ENCODE data around the gene GASK1A. TPM values are rescaled to one million over a fixed set of nuclear protein-coding genes. Genes with fewer than 3 reads are reported as not detected.

The GASK1A gene
- total RNA-seq, 1 donor from 2014 or later, result 1.1 TPM

GRCh38 chr3:43030162-43030935, 51.2 kb downstream of the GASK1A start:
- no peak for FAIRE-seq
- no peaks in the 10 kb centered on the region for H3K27me3 ChIP-seq (ENCODE audit: control insufficient read depth, insufficient read depth, low read length)
- no peak for DNase-seq (ENCODE audit: low read depth)
- no peaks in the 10 kb centered on the region for H3K36me3 ChIP-seq (ENCODE audit: control insufficient read depth, insufficient read depth, low read length)
- TF ChIP-seq, protein P1, sequence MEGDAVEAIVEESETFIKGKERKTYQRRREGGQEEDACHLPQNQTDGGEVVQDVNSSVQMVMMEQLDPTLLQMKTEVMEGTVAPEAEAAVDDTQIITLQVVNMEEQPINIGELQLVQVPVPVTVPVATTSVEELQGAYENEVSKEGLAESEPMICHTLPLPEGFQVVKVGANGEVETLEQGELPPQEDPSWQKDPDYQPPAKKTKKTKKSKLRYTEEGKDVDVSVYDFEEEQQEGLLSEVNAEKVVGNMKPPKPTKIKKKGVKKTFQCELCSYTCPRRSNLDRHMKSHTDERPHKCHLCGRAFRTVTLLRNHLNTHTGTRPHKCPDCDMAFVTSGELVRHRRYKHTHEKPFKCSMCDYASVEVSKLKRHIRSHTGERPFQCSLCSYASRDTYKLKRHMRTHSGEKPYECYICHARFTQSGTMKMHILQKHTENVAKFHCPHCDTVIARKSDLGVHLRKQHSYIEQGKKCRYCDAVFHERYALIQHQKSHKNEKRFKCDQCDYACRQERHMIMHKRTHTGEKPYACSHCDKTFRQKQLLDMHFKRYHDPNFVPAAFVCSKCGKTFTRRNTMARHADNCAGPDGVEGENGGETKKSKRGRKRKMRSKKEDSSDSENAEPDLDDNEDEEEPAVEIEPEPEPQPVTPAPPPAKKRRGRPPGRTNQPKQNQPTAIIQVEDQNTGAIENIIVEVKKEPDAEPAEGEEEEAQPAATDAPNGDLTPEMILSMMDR (IDR thresholded peaks at IDR 0.05; ENCODE audit: insufficient read depth, low read length, severe bottlenecking), result no peak
- no peak overlapping the region for H3K4me3 ChIP-seq (ENCODE audit: low read depth, low read length)

GRCh38 chr3:43031485-43031884, 52.4 kb downstream of the GASK1A start:
- DNase-seq (ENCODE audit: low read depth) (no peak), FAIRE-seq (no peak)
- TF ChIP-seq, protein P1 (IDR thresholded peaks at IDR 0.05; ENCODE audit: insufficient read depth, low read length, severe bottlenecking), result no peak
- Histone ChIP-seq H3K4me3 (ENCODE audit: low read depth, low read length) (no peak overlapping the region), H3K36me3 (ENCODE audit: control insufficient read depth, insufficient read depth, low read length) (no peaks in the 10 kb centered on the region), H3K27me3 (ENCODE audit: control insufficient read depth, insufficient read depth, low read length) (no peaks in the 10 kb centered on the region)

DNA sequence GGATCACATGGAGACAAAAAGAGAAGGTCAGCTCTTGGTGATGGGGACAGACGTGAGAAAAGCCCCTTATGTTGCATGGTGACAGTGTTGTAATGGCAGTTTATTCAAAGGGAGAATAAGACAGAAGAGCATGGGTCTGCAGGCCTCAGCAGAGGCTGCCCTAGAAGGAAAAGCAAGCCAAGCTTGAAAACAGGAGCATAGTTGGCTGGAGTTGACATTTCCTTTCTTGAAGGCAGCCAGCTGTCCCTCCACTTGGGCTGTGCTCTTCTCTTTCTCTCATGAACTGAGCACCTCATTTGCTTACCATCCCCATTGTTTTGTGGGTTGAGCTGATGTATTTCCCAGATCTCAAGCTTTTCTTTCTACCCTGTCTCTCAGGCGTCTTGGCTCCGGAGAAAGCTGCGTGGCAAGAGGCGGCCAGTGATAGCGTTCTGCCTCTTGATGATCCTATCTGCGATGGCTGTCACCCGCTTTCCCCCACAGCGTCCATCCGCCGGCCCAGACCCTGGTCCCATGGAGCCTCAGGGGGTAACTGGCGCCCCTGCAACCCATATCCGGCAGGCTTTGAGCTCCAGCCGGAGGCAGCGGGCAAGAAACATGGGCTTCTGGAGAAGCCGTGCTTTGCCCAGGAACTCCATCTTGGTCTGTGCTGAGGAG, 52.9 kb downstream of the GASK1A start:
- FAIRE-seq, result no peak
- no peak overlapping the region for H3K4me3 ChIP-seq (ENCODE audit: low read depth, low read length)
- peaks cover 2% of the 10 kb centered on the region for H3K27me3 ChIP-seq (ENCODE audit: control insufficient read depth, insufficient read depth, low read length)
- TF ChIP-seq, protein P1 (IDR thresholded peaks at IDR 0.05; ENCODE audit: insufficient read depth, low read length, severe bottlenecking), result no peak
- no peaks in the 10 kb centered on the region for H3K36me3 ChIP-seq (ENCODE audit: control insufficient read depth, insufficient read depth, low read length)
- DNase-seq (ENCODE audit: low read depth), result no peak

DNA sequence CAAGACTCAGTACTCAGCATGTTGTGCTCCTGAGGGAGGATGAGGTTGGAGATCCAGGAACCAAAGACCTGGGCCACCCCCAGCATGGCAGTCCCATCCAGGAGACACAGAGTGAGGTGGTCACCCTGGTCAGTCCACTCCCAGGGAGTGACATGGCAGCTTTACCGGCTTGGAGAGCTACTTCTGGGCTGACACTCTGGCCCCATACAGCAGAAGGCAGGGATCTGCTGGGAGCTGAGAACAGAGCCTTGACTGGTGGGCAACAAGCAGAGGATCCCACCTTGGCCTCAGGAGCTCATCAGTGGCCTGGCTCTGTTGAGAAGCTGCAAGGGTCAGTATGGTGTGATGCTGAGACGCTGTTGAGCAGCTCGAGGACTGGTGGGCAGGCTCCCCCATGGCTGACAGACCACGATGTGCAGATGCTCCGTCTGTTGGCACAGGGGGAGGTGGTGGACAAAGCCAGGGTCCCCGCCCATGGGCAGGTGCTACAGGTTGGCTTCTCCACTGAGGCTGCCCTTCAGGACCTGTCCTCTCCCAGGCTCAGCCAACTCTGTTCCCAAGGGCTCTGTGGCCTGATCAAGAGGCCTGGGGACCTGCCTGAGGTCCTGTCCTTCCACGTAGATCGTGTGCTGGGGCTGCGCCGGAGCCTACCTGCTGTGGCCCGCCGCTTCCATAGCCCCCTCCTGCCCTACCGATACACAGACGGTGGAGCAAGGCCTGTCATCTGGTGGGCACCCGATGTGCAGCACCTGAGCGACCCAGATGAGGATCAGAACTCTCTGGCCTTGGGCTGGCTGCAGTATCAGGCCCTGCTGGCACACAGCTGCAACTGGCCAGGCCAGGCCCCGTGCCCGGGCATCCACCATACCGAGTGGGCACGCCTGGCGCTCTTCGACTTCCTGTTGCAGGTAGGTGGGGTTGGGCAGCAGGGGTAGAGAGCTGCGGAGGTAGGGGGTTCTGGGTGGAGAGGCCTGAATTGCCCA, 53.8 kb downstream of the GASK1A start:
- no peak for DNase-seq (ENCODE audit: low read depth)
- TF ChIP-seq, protein P1 (IDR thresholded peaks at IDR 0.05; ENCODE audit: insufficient read depth, low read length, severe bottlenecking), result no peak
- H3K27me3 ChIP-seq (ENCODE audit: control insufficient read depth, insufficient read depth, low read length), result peaks cover 2% of the 10 kb centered on the region
- no peak overlapping the region for H3K4me3 ChIP-seq (ENCODE audit: low read depth, low read length)
- no peaks in the 10 kb centered on the region for H3K36me3 ChIP-seq (ENCODE audit: control insufficient read depth, insufficient read depth, low read length)
- no peak for FAIRE-seq

- no peak for DNase-seq (ENCODE audit: low read depth)
- H3K4me3 ChIP-seq (ENCODE audit: low read depth, low read length), result no peak overlapping the region
- H3K27me3 ChIP-seq (ENCODE audit: control insufficient read depth, insufficient read depth, low read length), result peaks cover 2% of the 10 kb centered on the region
- H3K36me3 ChIP-seq (ENCODE audit: control insufficient read depth, insufficient read depth, low read length), result no peaks in the 10 kb centered on the region
- TF ChIP-seq, protein P1 (IDR thresholded peaks at IDR 0.05; ENCODE audit: insufficient read depth, low read length, severe bottlenecking), result no peak
- no peak for FAIRE-seq
These were observed 55.1 kb downstream of the GASK1A start for GRCh38 chr3:43034200-43034599.
